ENCODE results near the gene TBX22. TPM values are rescaled to one million over a fixed set of nuclear protein-coding genes. Genes with fewer than 3 reads are reported as not detected.

The TBX22 gene, protein sequence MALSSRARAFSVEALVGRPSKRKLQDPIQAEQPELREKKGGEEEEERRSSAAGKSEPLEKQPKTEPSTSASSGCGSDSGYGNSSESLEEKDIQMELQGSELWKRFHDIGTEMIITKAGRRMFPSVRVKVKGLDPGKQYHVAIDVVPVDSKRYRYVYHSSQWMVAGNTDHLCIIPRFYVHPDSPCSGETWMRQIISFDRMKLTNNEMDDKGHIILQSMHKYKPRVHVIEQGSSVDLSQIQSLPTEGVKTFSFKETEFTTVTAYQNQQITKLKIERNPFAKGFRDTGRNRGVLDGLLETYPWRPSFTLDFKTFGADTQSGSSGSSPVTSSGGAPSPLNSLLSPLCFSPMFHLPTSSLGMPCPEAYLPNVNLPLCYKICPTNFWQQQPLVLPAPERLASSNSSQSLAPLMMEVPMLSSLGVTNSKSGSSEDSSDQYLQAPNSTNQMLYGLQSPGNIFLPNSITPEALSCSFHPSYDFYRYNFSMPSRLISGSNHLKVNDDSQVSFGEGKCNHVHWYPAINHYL
- total RNA-seq (not detected in 2 replicates), polyA plus RNA-seq (not detected in 2 replicates), polyA minus RNA-seq (not detected in 2 replicates)
- total RNA-seq (2013) = not detected

DNA sequence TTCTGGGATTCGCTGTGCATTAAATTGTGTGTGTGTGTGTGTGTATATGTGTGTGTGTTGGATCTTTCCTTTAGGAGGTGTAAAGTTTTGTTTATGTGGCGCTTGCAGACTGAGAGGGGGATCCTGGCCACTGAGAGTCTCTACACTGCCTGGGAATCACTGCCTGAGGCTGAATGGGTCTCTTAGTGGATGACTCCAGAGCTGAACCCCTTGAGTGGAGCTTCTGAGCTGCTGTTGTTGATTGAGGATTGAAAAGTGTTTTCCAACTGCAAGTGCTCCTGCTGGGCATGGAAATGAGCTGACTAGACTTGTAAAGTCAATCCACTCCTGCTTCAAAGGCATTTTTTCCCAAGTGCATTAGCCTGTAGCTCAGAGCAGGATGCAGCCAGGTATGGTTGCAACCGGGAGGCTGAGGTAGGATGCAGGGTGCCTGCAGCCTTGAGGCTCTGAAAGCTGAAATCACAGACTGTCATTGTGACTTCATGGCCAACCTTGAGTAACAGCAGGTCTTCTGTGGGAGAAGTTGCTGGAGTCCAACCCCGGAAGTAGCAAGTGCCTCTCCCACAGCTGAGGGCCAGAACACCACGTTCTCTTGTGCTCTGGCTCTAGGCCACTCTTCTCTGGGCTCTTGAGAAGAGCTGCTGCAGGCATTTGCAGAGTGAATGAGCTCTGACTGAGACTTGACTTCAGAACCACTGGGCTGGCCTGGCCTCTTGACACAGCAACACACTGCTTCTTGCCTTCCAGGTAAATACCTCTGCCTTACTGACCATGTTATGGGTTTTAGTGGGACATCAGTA, at the start of gene TBX22:
Gene TBX22, plus strand, starts transcription at position 613 of the 800 bp plus-strand sequence. CDS start 7,517 bp downstream, outside the sequence.
- WGBS (ENCODE audit: insufficient coverage) = 40% methylated on average over 1 of the region's 5 CpGs
- ChIA-PET POLR2A (no interaction called here), CTCF (no interaction called here)
- Histone ChIP-seq H3K4me1 (ENCODE audit: control insufficient read depth in 2 of 2, insufficient read depth in 2 of 2, low read length in 2 of 2) (no peaks in the 10 kb centered on the region), H3K9me3 (ENCODE audit: control extremely low read depth in 1 of 3, control insufficient read depth in 2 of 3, insufficient read depth in 1 of 3, low read length in 2 of 3) (no peaks in the 10 kb centered on the region), H3K9ac (ENCODE audit: low read length) (no peak within 1 kb of the TSS), H3K4me2 (replicated peaks; ENCODE audit: low read depth, low read length, poor library complexity, severe bottlenecking) (no peak within 1 kb of the TSS), H3K4me3 (ENCODE audit: control extremely low read depth in 1 of 5, extremely low read depth in 1 of 5, insufficient read depth in 1 of 5, low read depth in 2 of 5, low read length in 4 of 5) (no peak within 1 kb of the TSS), H3K27ac (ENCODE audit: low read length in 2 of 2) (no peak within 1 kb of the TSS), H3K27me3 (replicated peaks in 1 of 4; ENCODE audit: control extremely low read depth in 1 of 4, control insufficient read depth in 3 of 4, insufficient read depth in 4 of 4, low read length in 3 of 4) (no peaks in the 10 kb centered on the region), H4K20me1 (ENCODE audit: control insufficient read depth, insufficient read depth, low read length, poor library complexity, severe bottlenecking) (no peaks in the 10 kb centered on the region), H3K36me3 (replicated peaks in 1 of 2; ENCODE audit: control extremely low read depth in 1 of 2, control insufficient read depth in 1 of 2, extremely low read depth in 1 of 2, insufficient read depth in 2 of 2, low read length in 1 of 2) (no peaks in the 10 kb centered on the region), H2AFZ (ENCODE audit: insufficient read depth, low read depth, low read length, poor library complexity, severe bottlenecking) (no peak within 1 kb of the TSS), H3K79me2 (ENCODE audit: control insufficient read depth, insufficient read depth, low read length) (no peaks in the 10 kb centered on the region)
- ATAC-seq (ENCODE audit: low read depth) (no peak), DNase-seq (no peak)
- Mint-ChIP-seq H3K27ac (no peak within 1 kb of the TSS), H3K27me3 (no peaks in the 10 kb centered on the region), H3K4me1 (no peaks in the 10 kb centered on the region), H3K4me3 (no peak within 1 kb of the TSS), H3K9me3 (ENCODE audit: insufficient read depth) (no peaks in the 10 kb centered on the region)
- TF ChIP-seq, protein P1, sequence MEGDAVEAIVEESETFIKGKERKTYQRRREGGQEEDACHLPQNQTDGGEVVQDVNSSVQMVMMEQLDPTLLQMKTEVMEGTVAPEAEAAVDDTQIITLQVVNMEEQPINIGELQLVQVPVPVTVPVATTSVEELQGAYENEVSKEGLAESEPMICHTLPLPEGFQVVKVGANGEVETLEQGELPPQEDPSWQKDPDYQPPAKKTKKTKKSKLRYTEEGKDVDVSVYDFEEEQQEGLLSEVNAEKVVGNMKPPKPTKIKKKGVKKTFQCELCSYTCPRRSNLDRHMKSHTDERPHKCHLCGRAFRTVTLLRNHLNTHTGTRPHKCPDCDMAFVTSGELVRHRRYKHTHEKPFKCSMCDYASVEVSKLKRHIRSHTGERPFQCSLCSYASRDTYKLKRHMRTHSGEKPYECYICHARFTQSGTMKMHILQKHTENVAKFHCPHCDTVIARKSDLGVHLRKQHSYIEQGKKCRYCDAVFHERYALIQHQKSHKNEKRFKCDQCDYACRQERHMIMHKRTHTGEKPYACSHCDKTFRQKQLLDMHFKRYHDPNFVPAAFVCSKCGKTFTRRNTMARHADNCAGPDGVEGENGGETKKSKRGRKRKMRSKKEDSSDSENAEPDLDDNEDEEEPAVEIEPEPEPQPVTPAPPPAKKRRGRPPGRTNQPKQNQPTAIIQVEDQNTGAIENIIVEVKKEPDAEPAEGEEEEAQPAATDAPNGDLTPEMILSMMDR (IDR thresholded peaks at IDR 0.05) = no peak
- no peak for TF ChIP-seq EZH2 (IDR thresholded peaks at IDR 0.05; ENCODE audit: borderline replicate concordance, insufficient read depth, low read depth, low read length, poor library complexity, severe bottlenecking)
- intact Hi-C loops (cut with micrococcal nuclease) = no loop called here

Data from B cell (primary cell).